Gastrocnemius medialis (tissue), 4 donors: ENCODE data around the gene NSUN2. TPM values are rescaled to one million over a fixed set of nuclear protein-coding genes. Genes with fewer than 3 reads are reported as not detected.

Experiments
- ATAC-seq, 2 donors: fragments of 150-250 bp; one replicate each; pipeline ENCODE4 v1.9.1; 2016
- DNase-seq, 2 donors: peaks; one replicate each; pipeline ENCODE4 v3.0.0-alpha.2; 2019
- H3K27ac ChIP-seq, 4 donors: fragments of 200-600 bp; sonication (generic); 1 replicate in 1 of 4; 2 replicates in 3 of 4; pipeline ENCODE4 v1.5.1; 2016 to 2018; ENCODE audit warnings: mild to moderate bottlenecking in 2 of 4, moderate library complexity in 1 of 4
- H3K27me3 ChIP-seq, 3 donors: fragments of 200-600 bp; sonication (generic) in 2 of 3; 1 replicate in 1 of 3; 2 replicates in 2 of 3; pipeline versions ENCODE4 v1.5.1 to v1.6.0; 2016 to 2019; ENCODE audit warnings: mild to moderate bottlenecking in 1 of 3, moderate library complexity in 1 of 3
- H3K36me3 ChIP-seq, 2 donors: fragments of 200-600 bp; sonication (generic) in 1 of 2; one replicate each; pipeline ENCODE4 v1.5.1; 2017 to 2018
- H3K4me1 ChIP-seq, 2 donors: fragments of 200-600 bp; sonication (generic) in 1 of 2; one replicate each; pipeline ENCODE4 v1.5.1; 2016 to 2017; ENCODE audit warnings: mild to moderate bottlenecking in 2 of 2
- H3K4me3 ChIP-seq, 4 donors: fragments of 200-600 bp; sonication (generic) in 3 of 4; 1 replicate in 1 of 4; 2 replicates in 3 of 4; pipeline ENCODE4 v1.5.1; 2016 to 2019; ENCODE audit warnings: mild to moderate bottlenecking in 2 of 4
- H3K9me3 ChIP-seq, 3 donors: fragments of 200-600 bp; sonication (generic) in 2 of 3; 1 replicate in 1 of 3; 2 replicates in 2 of 3; pipeline ENCODE4 v1.5.1; 2016 to 2019
- POLR2A ChIP-seq, 2 donors: fragments of 450-650 bp; IDR thresholded peaks; one replicate each; pipeline ENCODE4 v1.6.1; 2017; ENCODE audit warnings: antibody characterized with exemption in 2 of 2, mild to moderate bottlenecking in 2 of 2, moderate library complexity in 2 of 2
- in situ Hi-C, 4 donors: fragments of 200-750 bp; cut with MboI; loops; one replicate each; pipeline versions ENCODE4 v1.15.0 to v1.8.0; 2017; ENCODE audit warnings: low sequenced_read_pairs in 4 of 4
- intact Hi-C: fragments of 100-400 bp; cut with DNase I; formaldehyde crosslinking; loops from one replicate; pipeline ENCODE4 v1.15.1; 2023; ENCODE audit warnings: low total_unique reads
- total RNA-seq, 4 donors: library from RNA; depleted of rRNA; stranded (reverse); fragments of >200 nt; gene quantifications; one replicate each; pipeline versions ENCODE4 v1.1.0 to v1.2.3, GENCODE V29; 2016
- TF ChIP-seq, protein P1 (sequence below), 5 experiments: fragments of 450-650 bp in 3 of 5; fragments of 200-600 bp in 2 of 5; sonication (generic) in 2 of 5; IDR thresholded peaks in 4 of 5; conservative IDR thresholded peaks in 1 of 5; 1 replicate in 4 of 5; 2 replicates in 1 of 5; pipeline ENCODE4 v1.5.1; 2016 to 2019; ENCODE audit warnings: antibody characterized with exemption in 5 of 5, mild to moderate bottlenecking in 3 of 5, moderate library complexity in 3 of 5

Gene NSUN2
- total RNA-seq, 4 donors from 2014 or later: 29.4 to 45.9 (median 38.0) TPM

DNA sequence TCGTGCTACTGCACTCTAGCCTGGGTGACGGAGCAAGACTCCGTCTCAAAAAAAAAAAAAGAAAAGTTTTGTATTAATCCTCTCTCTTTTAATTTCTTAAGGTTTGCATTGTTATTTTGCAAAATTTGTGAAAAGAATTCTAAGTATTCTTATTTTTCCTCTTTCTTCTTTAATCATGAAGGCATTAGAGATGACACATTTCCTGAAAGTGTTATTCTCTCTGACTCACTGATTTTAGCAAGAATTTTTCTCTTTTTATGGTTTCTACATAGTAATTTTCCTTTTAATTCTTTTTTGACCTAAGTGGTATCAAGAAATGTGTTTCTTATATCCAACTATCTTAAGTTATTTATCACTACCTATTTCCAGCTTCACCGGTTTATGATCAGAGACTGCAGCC is 78.0 kb downstream of the NSUN2 start:
- Histone ChIP-seq H3K36me3 (no peaks in the 10 kb centered on the region), H3K27me3 (no peaks in the 10 kb centered on the region), H3K4me1 (peaks cover 11 to 12% of the 10 kb centered on the region in 2 donors), H3K9me3 (no peaks in the 10 kb centered on the region), H3K4me3 (no peak overlapping the region), H3K27ac (no peak overlapping the region)
- intact Hi-C loops: no loop called here
- no peak for DNase-seq
- in situ Hi-C loops: loop anchor here in 1 of 4 donors (10.0 kb wide), 1 partner anchor 100 kb away; no protein-coding TSS in a partner anchor
- TF ChIP-seq, protein P1, sequence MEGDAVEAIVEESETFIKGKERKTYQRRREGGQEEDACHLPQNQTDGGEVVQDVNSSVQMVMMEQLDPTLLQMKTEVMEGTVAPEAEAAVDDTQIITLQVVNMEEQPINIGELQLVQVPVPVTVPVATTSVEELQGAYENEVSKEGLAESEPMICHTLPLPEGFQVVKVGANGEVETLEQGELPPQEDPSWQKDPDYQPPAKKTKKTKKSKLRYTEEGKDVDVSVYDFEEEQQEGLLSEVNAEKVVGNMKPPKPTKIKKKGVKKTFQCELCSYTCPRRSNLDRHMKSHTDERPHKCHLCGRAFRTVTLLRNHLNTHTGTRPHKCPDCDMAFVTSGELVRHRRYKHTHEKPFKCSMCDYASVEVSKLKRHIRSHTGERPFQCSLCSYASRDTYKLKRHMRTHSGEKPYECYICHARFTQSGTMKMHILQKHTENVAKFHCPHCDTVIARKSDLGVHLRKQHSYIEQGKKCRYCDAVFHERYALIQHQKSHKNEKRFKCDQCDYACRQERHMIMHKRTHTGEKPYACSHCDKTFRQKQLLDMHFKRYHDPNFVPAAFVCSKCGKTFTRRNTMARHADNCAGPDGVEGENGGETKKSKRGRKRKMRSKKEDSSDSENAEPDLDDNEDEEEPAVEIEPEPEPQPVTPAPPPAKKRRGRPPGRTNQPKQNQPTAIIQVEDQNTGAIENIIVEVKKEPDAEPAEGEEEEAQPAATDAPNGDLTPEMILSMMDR (IDR thresholded peaks at IDR 0.05 in 4 of 5, conservative IDR thresholded peaks at IDR 0.05 in 1 of 5): no peak
- no peak for TF ChIP-seq POLR2A (IDR thresholded peaks at IDR 0.05)
- no peak for ATAC-seq

- no peak for TF ChIP-seq POLR2A (IDR thresholded peaks at IDR 0.05)
- TF ChIP-seq, protein P1 (IDR thresholded peaks at IDR 0.05 in 4 of 5, conservative IDR thresholded peaks at IDR 0.05 in 1 of 5): no peak
- no peak for ATAC-seq
- no peak overlapping the region for H3K27ac ChIP-seq
- H3K27me3 ChIP-seq: no peaks in the 10 kb centered on the region
- intact Hi-C loops (no loop called here), in situ Hi-C loops (loop anchor here in 1 of 4 donors (10.0 kb wide), 1 partner anchor 99 kb away; no protein-coding TSS in a partner anchor)
- no peaks in the 10 kb centered on the region for H3K36me3 ChIP-seq
- no peak overlapping the region for H3K4me3 ChIP-seq
- H3K4me1 ChIP-seq: peaks cover 11 to 12% of the 10 kb centered on the region in 2 donors
- DNase-seq: no peak
- no peaks in the 10 kb centered on the region for H3K9me3 ChIP-seq
Observed at GRCh38 chr5:6553972-6554371, 78.9 kb downstream of the NSUN2 start.

GRCh38 chr5:6552612-6553011 is 80.2 kb downstream of the NSUN2 start:
- ATAC-seq (no peak), DNase-seq (no peak)
- intact Hi-C loops (no loop called here), in situ Hi-C loops (loop anchor here in 1 of 4 donors (10.0 kb wide), 1 partner anchor 98 kb away; no protein-coding TSS in a partner anchor)
- H3K27ac ChIP-seq: peak overlapping the region in 2 of 4 donors; percentile 83 to 88
- no peaks in the 10 kb centered on the region for H3K36me3 ChIP-seq
- H3K9me3 ChIP-seq: no peaks in the 10 kb centered on the region
- H3K27me3 ChIP-seq: no peaks in the 10 kb centered on the region
- H3K4me1 ChIP-seq: peaks cover 11 to 14% of the 10 kb centered on the region in 2 donors
- TF ChIP-seq POLR2A (IDR thresholded peaks at IDR 0.05): no peak
- TF ChIP-seq, protein P1 (IDR thresholded peaks at IDR 0.05 in 4 of 5, conservative IDR thresholded peaks at IDR 0.05 in 1 of 5): no peak
- no peak overlapping the region for H3K4me3 ChIP-seq

DNA sequence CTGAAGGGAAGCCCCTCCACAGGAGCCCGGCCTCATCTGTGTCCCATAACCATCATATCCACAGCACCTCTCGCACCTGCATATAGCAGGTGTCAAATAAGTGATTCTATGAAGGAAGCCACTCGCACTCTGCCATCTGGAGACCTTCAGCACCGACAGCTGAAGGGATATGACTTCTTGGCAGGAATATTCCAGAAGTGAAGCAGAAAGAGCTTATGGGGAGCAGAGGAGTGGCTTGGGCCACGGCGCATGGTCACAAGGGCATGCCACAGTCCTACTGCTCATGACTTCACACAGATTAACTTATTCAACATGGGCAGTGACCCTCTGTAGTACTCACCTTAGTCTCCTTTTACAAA is 80.9 kb downstream of the NSUN2 start:
- peak; percentile 3 to 9 for ATAC-seq
- in situ Hi-C loops: loop anchor here in 1 of 4 donors (10.0 kb wide), 1 partner anchor 97 kb away; no protein-coding TSS in a partner anchor
- intact Hi-C loops: loop anchor here (1.0 to 2.0 kb wide), 3 partner anchors 22 to 129 kb away; no protein-coding TSS in a partner anchor
- no peaks in the 10 kb centered on the region for H3K36me3 ChIP-seq
- TF ChIP-seq, protein P1 (IDR thresholded peaks at IDR 0.05 in 4 of 5, conservative IDR thresholded peaks at IDR 0.05 in 1 of 5): no peak
- no peak for TF ChIP-seq POLR2A (IDR thresholded peaks at IDR 0.05)
- DNase-seq: no peak
- H3K4me3 ChIP-seq: peak overlapping the region in 3 of 4 donors; percentile 10 to 41 (median 25)
- peak overlapping the region; percentile 82 to 88 (median 84) for H3K27ac ChIP-seq
- peaks cover 11 to 16% of the 10 kb centered on the region in 2 donors for H3K4me1 ChIP-seq
- no peaks in the 10 kb centered on the region for H3K9me3 ChIP-seq
- H3K27me3 ChIP-seq: no peaks in the 10 kb centered on the region
